ENCODE results near the gene PYDC1.
"Not testable (repeated sequence)": the region's sequence is repeated elsewhere in the genome, so short reads cannot be mapped to it uniquely, and the experiment has no call there.

The PYDC1 gene

DNA sequence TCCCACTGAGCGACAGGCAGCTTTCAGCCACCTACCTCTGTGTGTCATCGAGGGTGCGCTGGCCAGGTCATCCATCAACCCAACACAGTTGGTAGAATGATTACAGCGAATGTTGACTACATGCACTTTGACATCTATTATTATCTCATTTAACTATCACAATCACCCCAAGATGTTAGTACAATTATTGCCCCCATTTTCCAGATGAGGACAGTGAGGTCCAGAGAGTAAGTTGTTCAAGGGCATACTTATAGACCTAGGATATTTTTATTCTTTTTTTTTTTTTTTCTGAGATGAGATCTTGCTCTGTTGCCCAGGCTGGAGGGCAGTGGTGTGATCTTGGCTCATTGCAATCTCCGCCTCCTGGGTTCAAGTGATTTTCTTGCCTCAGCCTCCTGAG, 34.5 kb upstream of the PYDC1 start:
- Histone ChIP-seq H3K4me3 (ENCODE audit: low read length) (no peak overlapping the region), H3K79me2 (ENCODE audit: low read length) (no peaks in the 10 kb centered on the region), H3K9ac (ENCODE audit: low read length) (no peak overlapping the region), H3K9me3 (ENCODE audit: insufficient read depth, low read length) (no peaks in the 10 kb centered on the region), H2AFZ (ENCODE audit: low read depth, low read length) (no peak overlapping the region), H3K4me2 (ENCODE audit: low read length) (no peak overlapping the region), H3K36me3 (replicated peaks; ENCODE audit: low read depth, low read length) (no peaks in the 10 kb centered on the region), H3K27me3 (ENCODE audit: low read depth, low read length) (peaks cover 11% of the 10 kb centered on the region; the same call in 1 of the 2 replicates), H3K27ac (ENCODE audit: low read length) (no peak overlapping the region), H3K4me1 (ENCODE audit: low read length) (peaks cover 9% of the 10 kb centered on the region), H4K20me1 (ENCODE audit: insufficient read depth, low read length) (no peaks in the 10 kb centered on the region)
- TF ChIP-seq, protein P1, sequence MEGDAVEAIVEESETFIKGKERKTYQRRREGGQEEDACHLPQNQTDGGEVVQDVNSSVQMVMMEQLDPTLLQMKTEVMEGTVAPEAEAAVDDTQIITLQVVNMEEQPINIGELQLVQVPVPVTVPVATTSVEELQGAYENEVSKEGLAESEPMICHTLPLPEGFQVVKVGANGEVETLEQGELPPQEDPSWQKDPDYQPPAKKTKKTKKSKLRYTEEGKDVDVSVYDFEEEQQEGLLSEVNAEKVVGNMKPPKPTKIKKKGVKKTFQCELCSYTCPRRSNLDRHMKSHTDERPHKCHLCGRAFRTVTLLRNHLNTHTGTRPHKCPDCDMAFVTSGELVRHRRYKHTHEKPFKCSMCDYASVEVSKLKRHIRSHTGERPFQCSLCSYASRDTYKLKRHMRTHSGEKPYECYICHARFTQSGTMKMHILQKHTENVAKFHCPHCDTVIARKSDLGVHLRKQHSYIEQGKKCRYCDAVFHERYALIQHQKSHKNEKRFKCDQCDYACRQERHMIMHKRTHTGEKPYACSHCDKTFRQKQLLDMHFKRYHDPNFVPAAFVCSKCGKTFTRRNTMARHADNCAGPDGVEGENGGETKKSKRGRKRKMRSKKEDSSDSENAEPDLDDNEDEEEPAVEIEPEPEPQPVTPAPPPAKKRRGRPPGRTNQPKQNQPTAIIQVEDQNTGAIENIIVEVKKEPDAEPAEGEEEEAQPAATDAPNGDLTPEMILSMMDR (IDR thresholded peaks at IDR 0.05; ENCODE audit: low read depth, low read length), result no peak
- TF ChIP-seq EZH2phosphoT487 (IDR thresholded peaks at IDR 0.05; ENCODE audit: low read depth), result no peak

- no peak for TF ChIP-seq EZH2phosphoT487 (IDR thresholded peaks at IDR 0.05; ENCODE audit: low read depth)
- TF ChIP-seq, protein P1 (IDR thresholded peaks at IDR 0.05; ENCODE audit: low read depth, low read length), result no peak
- H2AFZ ChIP-seq (ENCODE audit: low read depth, low read length), result no peak overlapping the region
Measured at GRCh38 chr16:31250782-31251384, 33.9 kb upstream of the PYDC1 start.

DNA sequence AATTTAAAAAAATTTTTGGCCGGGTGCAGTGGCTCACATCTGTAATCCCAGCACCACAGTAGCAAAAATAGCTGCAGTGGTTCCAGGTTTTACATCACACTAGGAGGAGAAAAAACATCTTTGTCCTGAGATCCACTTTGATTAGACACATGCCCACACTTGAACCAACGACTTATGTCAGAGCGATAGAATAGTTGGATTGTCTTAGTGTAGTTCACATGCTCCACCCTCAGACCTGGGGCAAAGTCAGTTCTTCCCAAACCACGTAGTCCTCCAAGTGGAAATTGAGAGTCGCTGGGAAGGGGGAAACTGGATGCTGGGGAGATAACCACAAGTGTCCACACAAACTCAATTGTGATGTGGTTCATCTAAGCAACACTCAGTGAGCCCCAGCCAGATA, 31.4 kb upstream of the PYDC1 start:
- TF ChIP-seq EZH2phosphoT487 (IDR thresholded peaks at IDR 0.05; ENCODE audit: low read depth), result no peak
- TF ChIP-seq, protein P1 (IDR thresholded peaks at IDR 0.05; ENCODE audit: low read depth, low read length), result no peak
- Histone ChIP-seq H3K27ac (ENCODE audit: low read length) (no peak overlapping the region), H3K9me3 (ENCODE audit: insufficient read depth, low read length) (no peaks in the 10 kb centered on the region), H2AFZ (ENCODE audit: low read depth, low read length) (no peak overlapping the region), H3K4me3 (ENCODE audit: low read length) (no peak overlapping the region), H4K20me1 (ENCODE audit: insufficient read depth, low read length) (no peaks in the 10 kb centered on the region), H3K79me2 (ENCODE audit: low read length) (no peaks in the 10 kb centered on the region), H3K36me3 (replicated peaks; ENCODE audit: low read depth, low read length) (no peaks in the 10 kb centered on the region), H3K27me3 (ENCODE audit: low read depth, low read length) (peaks cover 7% of the 10 kb centered on the region; the same call in 1 of the 2 replicates), H3K9ac (ENCODE audit: low read length) (no peak overlapping the region), H3K4me1 (ENCODE audit: low read length) (peaks cover 12% of the 10 kb centered on the region), H3K4me2 (ENCODE audit: low read length) (no peak overlapping the region)

More at GRCh38 chr16:31250782-31251384, 33.9 kb upstream of the PYDC1 start:
- peaks cover 9% of the 10 kb centered on the region for H3K4me1 ChIP-seq (ENCODE audit: low read length)
- H3K79me2 ChIP-seq (ENCODE audit: low read length), result no peaks in the 10 kb centered on the region
- H3K9me3 ChIP-seq (ENCODE audit: insufficient read depth, low read length), result no peaks in the 10 kb centered on the region
- no peaks in the 10 kb centered on the region for H3K36me3 ChIP-seq (replicated peaks; ENCODE audit: low read depth, low read length)
- H3K4me3 ChIP-seq (ENCODE audit: low read length), result no peak overlapping the region
- H3K27me3 ChIP-seq (ENCODE audit: low read depth, low read length), result peaks cover 11% of the 10 kb centered on the region; the same call in 1 of the 2 replicates
- H3K4me2 ChIP-seq (ENCODE audit: low read length), result no peak overlapping the region
- no peak overlapping the region for H3K27ac ChIP-seq (ENCODE audit: low read length)
- H4K20me1 ChIP-seq (ENCODE audit: insufficient read depth, low read length), result no peaks in the 10 kb centered on the region
- no peak overlapping the region for H3K9ac ChIP-seq (ENCODE audit: low read length)

DNA sequence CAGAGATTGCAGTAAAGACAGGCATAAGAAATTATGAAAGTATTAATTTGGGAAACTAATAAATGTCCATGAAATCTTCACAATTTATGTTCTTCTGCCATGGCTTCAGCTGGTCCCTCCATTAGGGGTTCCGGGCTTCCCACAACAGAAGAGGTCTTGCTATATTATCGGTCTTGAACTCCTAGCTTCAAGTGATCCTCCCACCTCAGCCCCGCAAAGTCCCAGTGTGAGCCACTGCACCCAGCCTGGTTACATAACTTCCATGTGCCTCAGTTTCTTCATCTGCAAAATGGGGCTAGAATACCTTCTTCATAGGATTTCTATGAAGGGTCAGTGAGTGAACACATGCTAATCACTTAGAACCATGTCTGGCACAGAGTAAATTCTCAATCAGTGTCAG, 29.4 kb upstream of the PYDC1 start:
- peaks cover 12% of the 10 kb centered on the region for H3K4me1 ChIP-seq (ENCODE audit: low read length)
- H4K20me1 ChIP-seq (ENCODE audit: insufficient read depth, low read length), result no peaks in the 10 kb centered on the region
- no peak overlapping the region for H3K4me3 ChIP-seq (ENCODE audit: low read length)
- H3K79me2 ChIP-seq (ENCODE audit: low read length), result no peaks in the 10 kb centered on the region
- H3K27me3 ChIP-seq (ENCODE audit: low read depth, low read length), result peaks cover 16% of the 10 kb centered on the region
- no peak overlapping the region for H2AFZ ChIP-seq (ENCODE audit: low read depth, low read length)
- no peak overlapping the region for H3K9ac ChIP-seq (ENCODE audit: low read length)
- TF ChIP-seq, protein P1 (IDR thresholded peaks at IDR 0.05; ENCODE audit: low read depth, low read length), result no peak
- TF ChIP-seq EZH2phosphoT487 (IDR thresholded peaks at IDR 0.05; ENCODE audit: low read depth), result no peak
- no peaks in the 10 kb centered on the region for H3K9me3 ChIP-seq (ENCODE audit: insufficient read depth, low read length)
- no peaks in the 10 kb centered on the region for H3K36me3 ChIP-seq (replicated peaks; ENCODE audit: low read depth, low read length)
- no peak overlapping the region for H3K4me2 ChIP-seq (ENCODE audit: low read length)
- no peak overlapping the region for H3K27ac ChIP-seq (ENCODE audit: low read length)

DNA sequence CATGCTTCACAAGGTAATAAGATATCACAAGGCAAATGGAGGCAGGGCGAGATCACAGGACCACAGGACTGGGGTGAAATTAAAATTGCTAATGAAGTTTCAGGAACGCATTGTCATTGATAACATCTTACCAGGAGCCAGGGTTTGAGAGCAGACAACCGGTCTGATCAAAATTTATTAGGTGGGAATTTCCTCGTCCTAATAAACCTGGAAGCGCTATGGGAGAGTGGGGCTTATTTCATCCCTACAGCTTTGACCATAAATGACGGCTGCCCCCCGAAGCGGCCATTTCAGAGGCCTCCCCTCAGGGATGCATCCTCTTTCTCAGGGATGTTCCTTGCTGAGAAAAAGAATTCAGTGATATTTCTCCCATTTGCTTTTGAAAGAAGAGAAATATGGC, 28.7 kb upstream of the PYDC1 start:
- not testable (repeated sequence) for H3K4me3 ChIP-seq (ENCODE audit: low read length); H3K4me2 ChIP-seq (ENCODE audit: low read length); H3K79me2 ChIP-seq (ENCODE audit: low read length); H2AFZ ChIP-seq (ENCODE audit: low read depth, low read length); H3K9me3 ChIP-seq (ENCODE audit: insufficient read depth, low read length); H3K27ac ChIP-seq (ENCODE audit: low read length); H4K20me1 ChIP-seq (ENCODE audit: insufficient read depth, low read length); H3K9ac ChIP-seq (ENCODE audit: low read length); H3K36me3 ChIP-seq (replicated peaks; ENCODE audit: low read depth, low read length)
- Histone ChIP-seq H3K4me1 (ENCODE audit: low read length) (peaks cover 12% of the 10 kb centered on the region), H3K27me3 (ENCODE audit: low read depth, low read length) (peaks cover 16% of the 10 kb centered on the region)
